HG02981 (cell line): ENCODE results near the gene ADCY5.

Experiments
- ATAC-seq: cut with Tn5 transposase; IDR thresholded peaks from one replicate; pipeline ENCODE4 v1.9.1; 2021; ENCODE audit warnings: mild to moderate bottlenecking, moderate library complexity; ENCODE audit not compliant: unreplicated experiment

Gene ADCY5

GRCh38 chr3:123346021-123346420, 102.9 kb downstream of the ADCY5 start:
- no peak for ATAC-seq

GRCh38 chr3:123344907-123345594, 103.8 kb downstream of the ADCY5 start:
- ATAC-seq: no peak

- no peak for ATAC-seq
Measured at GRCh38 chr3:123344175-123344906, 104.5 kb downstream of the ADCY5 start.

- no peak for ATAC-seq
Measured at GRCh38 chr3:123343296-123344174, 105.4 kb downstream of the ADCY5 start.

GRCh38 chr3:123342631-123343080, 106.2 kb downstream of the ADCY5 start:
- no peak for ATAC-seq

- no peak for ATAC-seq
Measured at GRCh38 chr3:123341871-123342630, 106.8 kb downstream of the ADCY5 start.

GRCh38 chr3:123340336-123340735, 108.6 kb downstream of the ADCY5 start:
- no peak for ATAC-seq

- ATAC-seq: no peak
Measured at GRCh38 chr3:123339302-123339701, 109.6 kb downstream of the ADCY5 start.

GRCh38 chr3:123338620-123339061, 110.2 kb downstream of the ADCY5 start:
- ATAC-seq: no peak

- no peak for ATAC-seq
Measured at GRCh38 chr3:123337948-123338619, 110.8 kb downstream of the ADCY5 start.

GRCh38 chr3:123337226-123337625, 111.7 kb downstream of the ADCY5 start:
- no peak for ATAC-seq

GRCh38 chr3:123336441-123336851, 112.4 kb downstream of the ADCY5 start:
- ATAC-seq: no peak

- ATAC-seq: no peak
Measured at GRCh38 chr3:123336001-123336400, 112.9 kb downstream of the ADCY5 start.

- ATAC-seq: peak; percentile 50
Measured at GRCh38 chr3:123335007-123335670, 113.8 kb downstream of the ADCY5 start.

GRCh38 chr3:123334056-123334455, 114.8 kb downstream of the ADCY5 start:
- no peak for ATAC-seq

- ATAC-seq: no peak
Measured at GRCh38 chr3:123333401-123333800, 115.5 kb downstream of the ADCY5 start.

GRCh38 chr3:123332124-123332641, 116.7 kb downstream of the ADCY5 start:
- ATAC-seq: no peak

- ATAC-seq: no peak
Measured at GRCh38 chr3:123331651-123332050, 117.2 kb downstream of the ADCY5 start.

GRCh38 chr3:123331006-123331405, 117.9 kb downstream of the ADCY5 start:
- no peak for ATAC-seq
